HepG2 (cell line): ENCODE data around the gene WNT5B. TPM values are rescaled to one million over a fixed set of nuclear protein-coding genes. Genes with fewer than 3 reads are reported as not detected.

Experiments used
- BCLAF1 ChIP-seq: fragments of 450-650 bp; IDR thresholded peaks from 2 replicates; pipeline ENCODE4 v1.6.1; 2017; ENCODE audit warnings: mild to moderate bottlenecking
- CCAR2 ChIP-seq: fragments of 200-400 bp; formaldehyde crosslinking; optimal IDR thresholded peaks from 2 replicates; pipeline ENCODE3; 2018; ENCODE audit warnings: low read depth, mild to moderate bottlenecking, low read length, moderate library complexity
- CCDC6 ChIP-seq: sonication (generic); formaldehyde crosslinking; IDR thresholded peaks from 2 replicates; pipeline ENCODE4 v1.8.1; 2022; ENCODE audit warnings: mild to moderate bottlenecking, missing genetic modification reagents, moderate library complexity
- ETS1 ChIP-seq: sonication (generic); formaldehyde crosslinking; IDR thresholded peaks from 2 replicates; pipeline ENCODE4 v1.4.0; 2020; ENCODE audit warnings: missing genetic modification reagents
- PHF5A ChIP-seq: IDR thresholded peaks from one replicate; pipeline ENCODE4 v1.6.1; 2018; ENCODE audit warnings: low read depth, missing genetic modification reagents; ENCODE audit not compliant: unreplicated experiment
- PREB ChIP-seq: sonication (generic); formaldehyde crosslinking; IDR thresholded peaks from 2 replicates; pipeline ENCODE4 v1.4.0; 2020; ENCODE audit warnings: missing genetic modification reagents
- PRMT3 ChIP-seq: sonication (generic); formaldehyde crosslinking; IDR thresholded peaks from 2 replicates; pipeline ENCODE4 v1.8.1; 2022; ENCODE audit warnings: low read depth, mild to moderate bottlenecking, moderate library complexity, missing genetic modification reagents, borderline replicate concordance
- REST ChIP-seq, 2 experiments: IDR thresholded peaks; 2 replicates each; pipeline ENCODE4 v1.6.1; 2011 to 2012; ENCODE audit warnings: low read length in 2 of 2, borderline replicate concordance in 1 of 2, low read depth in 1 of 2, mild to moderate bottlenecking in 1 of 2, moderate library complexity in 1 of 2
- SMAD3 ChIP-seq: sonication (generic); formaldehyde crosslinking; IDR thresholded peaks from 2 replicates; pipeline ENCODE4 v1.4.0; 2020; ENCODE audit warnings: missing genetic modification reagents
- SNAPC2 ChIP-seq: sonication (generic); formaldehyde crosslinking; IDR thresholded peaks from 2 replicates; pipeline ENCODE4 v1.8.1; 2022; ENCODE audit warnings: mild to moderate bottlenecking, missing genetic modification reagents
- SP1 ChIP-seq, 2 experiments: fragments of 450-650 bp in 1 of 2; sonication (generic) in 1 of 2; formaldehyde crosslinking in 1 of 2; IDR thresholded peaks; 2 replicates each; pipeline versions ENCODE4 v1.4.0 to v1.6.1; 2016 to 2020; ENCODE audit warnings: missing genetic modification reagents in 1 of 2
- STAT5B ChIP-seq: sonication (generic); formaldehyde crosslinking; IDR thresholded peaks from 2 replicates; pipeline ENCODE4 v1.4.0; 2020; ENCODE audit warnings: missing genetic modification reagents
- TEF ChIP-seq: sonication (generic); formaldehyde crosslinking; IDR thresholded peaks from 2 replicates; pipeline ENCODE4 v1.5.0; 2020; ENCODE audit warnings: missing genetic modification reagents
- ZBTB26 ChIP-seq: IDR thresholded peaks from 2 replicates; pipeline ENCODE4 v1.6.1; 2016; ENCODE audit warnings: missing compliant biosample characterization, missing genetic modification reagents, borderline replicate concordance
- ZNF160 ChIP-seq: sonication (generic); formaldehyde crosslinking; IDR thresholded peaks from 2 replicates; pipeline ENCODE4 v1.8.0; 2022; ENCODE audit warnings: mild to moderate bottlenecking, inconsistent platforms, missing genetic modification reagents
- ZNF253 ChIP-seq: sonication (generic); formaldehyde crosslinking; IDR thresholded peaks from 2 replicates; pipeline ENCODE4 v1.8.0; 2022; ENCODE audit warnings: mild to moderate bottlenecking, missing genetic modification reagents, borderline replicate concordance
- ZNF639 ChIP-seq: conservative IDR thresholded peaks from 2 replicates; pipeline ENCODE4 v1.6.1; 2018; ENCODE audit warnings: missing genetic modification reagents
- polyA plus RNA-seq, 8 experiments: library from polyadenylated mRNA; depleted of rRNA in 3 of 8; stranded (reverse) in 7 of 8; unstranded in 1 of 8; fragments of >200 nt; fragmentation: Illumina TruSeq in 4 of 8; extraction: Trizol in 4 of 8; gene quantifications; 2 replicates each; pipeline versions ENCODE4 v1.2.1 to v1.2.3, GENCODE V29; 2011 to 2016; ENCODE audit warnings: low read depth in 4 of 8, missing spikeins in 1 of 8, mixed read lengths in 1 of 8; ENCODE audit not compliant: insufficient read depth in 1 of 8
- total RNA-seq, 5 experiments: library from RNA; depleted of rRNA; stranded (reverse); fragments of >200 nt; fragmentation: Illumina TruSeq; extraction: Trizol; gene quantifications; 2 replicates each; pipeline ENCODE4 v1.2.3, GENCODE V29; 2016; ENCODE audit warnings: low read depth in 1 of 5

The WNT5B gene
- total and polyA plus RNA-seq, 2 of the 13 experiments (the other 11 are each of a cell fraction or from before 2014, with no cell fraction given): 0.04 TPM; not detected in 1

GRCh38 chr12:1666685-1667162, 37.7 kb downstream of the WNT5B start (continued):
- TF ChIP-seq ZNF639 (no peak), STAT5B (CRISPR knock-in tag) (no peak), TEF (CRISPR knock-in tag) (no peak), ETS1 (no peak), PHF5A (CRISPR knock-in tag) (peak; percentile 31), SMAD3 (CRISPR knock-in tag) (no peak), REST (IDR thresholded peaks at IDR 0.05; ENCODE audit: borderline replicate concordance in 1 of 2, low read depth in 1 of 2, low read length in 2 of 2) (peak in 1 of 2 experiments; percentile 60; a peak in 1 of 4 replicates), SP1 (IDR thresholded peaks at IDR 0.05) (no peak), SP1 (CRISPR knock-in tag; IDR thresholded peaks at IDR 0.05) (no peak), ZNF253 (no peak), BCLAF1 (no peak), SNAPC2 (no peak), ZBTB26 (CRISPR knock-in tag) (no peak), PREB (CRISPR knock-in tag) (no peak), CCDC6 (CRISPR knock-in tag) (no peak), ZNF160 (no peak), PRMT3 (CRISPR knock-in tag) (no peak), CCAR2 (no peak)
